ENCODE results near the gene CDX1.

- TF ChIP-seq ZNF274 (IDR thresholded peaks at IDR 0.05; ENCODE audit: low read depth, low read length): no peak
- no peak for TF ChIP-seq YY1 (IDR thresholded peaks at IDR 0.05; ENCODE audit: insufficient read depth, insufficient read length)
- no peak for TF ChIP-seq SUZ12 (IDR thresholded peaks at IDR 0.05; ENCODE audit: extremely low read depth, insufficient read depth, insufficient read length)
Measured at GRCh38 chr5:150152636-150153462, 13.7 kb upstream of the CDX1 start.

Data from NT2/D1 (cell line).